ENCODE results near the gene SLC26A9. TPM values are rescaled to one million over a fixed set of nuclear protein-coding genes. Genes with fewer than 3 reads are reported as not detected.

The SLC26A9 gene
- total and polyA plus RNA-seq, 9 of the 15 experiments (the other 6 are each of a cell fraction or from before 2014, with no cell fraction given), result 0.03 TPM; not detected in 8

- TF ChIP-seq VEZF1 (CRISPR knock-in tag; IDR thresholded peaks at IDR 0.05) (peak; percentile 24; the same call in 1 of the 2 replicates), ZNF41 (CRISPR knock-in tag; conservative IDR thresholded peaks at IDR 0.05) (no peak), HDAC8 (tag; IDR thresholded peaks at IDR 0.05) (no peak), ZNF253 (CRISPR knock-in tag; conservative IDR thresholded peaks at IDR 0.05) (no peak), HINFP (tag; conservative IDR thresholded peaks at IDR 0.05; ENCODE audit: low read depth) (no peak), ATF7 (IDR thresholded peaks at IDR 0.05) (0 out of 2 replicates have a peak, but pooled peaks have one; percentile 13), ZNF165 (CRISPR knock-in tag; IDR thresholded peaks at IDR 0.05; ENCODE audit: borderline replicate concordance) (no peak), BMI1 (IDR thresholded peaks at IDR 0.05; ENCODE audit: low read length) (no peak), REST (IDR thresholded peaks at IDR 0.05; ENCODE audit: borderline replicate concordance) (peak; percentile 96), REST (CRISPR knock-in tag; IDR thresholded peaks at IDR 0.05; ENCODE audit: low read depth) (no peak), ZNF384 (IDR thresholded peaks at IDR 0.05; ENCODE audit: low read depth, low read length) (no peak), ARID3A (IDR thresholded peaks at IDR 0.05; ENCODE audit: borderline replicate concordance, low read depth, low read length) (no peak), MEF2A (IDR thresholded peaks at IDR 0.05; ENCODE audit: control insufficient read depth, low read depth, low read length) (no peak)
Measured at GRCh38 chr1:205977402-205978014, 34.3 kb upstream of the SLC26A9 start (continued).
